Mesodermal cell (in vitro differentiated cells): ENCODE data around the gene CTSW. TPM values are rescaled to one million over a fixed set of nuclear protein-coding genes. Genes with fewer than 3 reads are reported as not detected.
"Not testable (repeated sequence)": the region's sequence is repeated elsewhere in the genome, so short reads cannot be mapped to it uniquely, and the experiment has no call there.

ENCODE experiments used
- H3K27ac ChIP-seq: 2 replicates; pipeline ENCODE4 v1.7.0; 2013; ENCODE audit warnings: mild to moderate bottlenecking, low read depth, low read length, moderate library complexity; ENCODE audit not compliant: severe bottlenecking
- H3K36me3 ChIP-seq: 2 replicates; pipeline ENCODE4 v1.7.1; 2013; ENCODE audit warnings: mild to moderate bottlenecking, low read length, moderate library complexity; ENCODE audit not compliant: control insufficient read depth, insufficient read depth
- H3K4me1 ChIP-seq: one replicate; pipeline ENCODE4 v1.7.1; 2013; ENCODE audit warnings: mild to moderate bottlenecking, low read length; ENCODE audit not compliant: insufficient read depth, control insufficient read depth, poor library complexity, severe bottlenecking
- H3K4me3 ChIP-seq: 2 replicates; pipeline ENCODE4 v1.7.0; 2013; ENCODE audit warnings: low read length, control low read depth, mild to moderate bottlenecking; ENCODE audit not compliant: insufficient read depth, poor library complexity, severe bottlenecking; ENCODE audit errors: extremely low read depth
- H3K9me3 ChIP-seq: 2 replicates; pipeline ENCODE4 v1.7.1; 2013; ENCODE audit warnings: mild to moderate bottlenecking, low read length, moderate library complexity; ENCODE audit not compliant: control insufficient read depth
- WGBS, 2 experiments: methylation state at CpG; one replicate each; pipeline ENCODE4 v1.1.5; 2013; ENCODE audit warnings: missing lambda C conversion rate in 2 of 2; ENCODE audit not compliant: insufficient coverage in 2 of 2; 5-methylcytosine and 5-hydroxymethylcytosine counted together
- polyA plus RNA-seq, 2 experiments: library from polyadenylated mRNA; stranded (reverse); fragments of 50-300 nt; gene quantifications; one replicate each; pipeline ENCODE4 v1.2.3, GENCODE V29; 2013

CTSW gene, protein sequence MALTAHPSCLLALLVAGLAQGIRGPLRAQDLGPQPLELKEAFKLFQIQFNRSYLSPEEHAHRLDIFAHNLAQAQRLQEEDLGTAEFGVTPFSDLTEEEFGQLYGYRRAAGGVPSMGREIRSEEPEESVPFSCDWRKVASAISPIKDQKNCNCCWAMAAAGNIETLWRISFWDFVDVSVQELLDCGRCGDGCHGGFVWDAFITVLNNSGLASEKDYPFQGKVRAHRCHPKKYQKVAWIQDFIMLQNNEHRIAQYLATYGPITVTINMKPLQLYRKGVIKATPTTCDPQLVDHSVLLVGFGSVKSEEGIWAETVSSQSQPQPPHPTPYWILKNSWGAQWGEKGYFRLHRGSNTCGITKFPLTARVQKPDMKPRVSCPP
- not detected for polyA plus RNA-seq (2013, experiment 1 of 2)
- polyA plus RNA-seq (2013, experiment 2 of 2), result not detected

GRCh38 chr11:65879617-65880016 is at the start of gene CTSW:
CTSW (plus strand) TSS chr11:65879837; CDS start chr11:65879855, 18 bp downstream.
- peaks cover 31% of the 10 kb centered on the region for H3K36me3 ChIP-seq
- no peak within 1 kb of the TSS for H3K27ac ChIP-seq
- no peaks in the 10 kb centered on the region for H3K4me1 ChIP-seq
- 80 to 85% methylated on average over 7 of the region's 7 CpGs for WGBS, 2 experiments
- no peak within 1 kb of the TSS for H3K4me3 ChIP-seq
- H3K9me3 ChIP-seq, result no peaks in the 10 kb centered on the region

DNA sequence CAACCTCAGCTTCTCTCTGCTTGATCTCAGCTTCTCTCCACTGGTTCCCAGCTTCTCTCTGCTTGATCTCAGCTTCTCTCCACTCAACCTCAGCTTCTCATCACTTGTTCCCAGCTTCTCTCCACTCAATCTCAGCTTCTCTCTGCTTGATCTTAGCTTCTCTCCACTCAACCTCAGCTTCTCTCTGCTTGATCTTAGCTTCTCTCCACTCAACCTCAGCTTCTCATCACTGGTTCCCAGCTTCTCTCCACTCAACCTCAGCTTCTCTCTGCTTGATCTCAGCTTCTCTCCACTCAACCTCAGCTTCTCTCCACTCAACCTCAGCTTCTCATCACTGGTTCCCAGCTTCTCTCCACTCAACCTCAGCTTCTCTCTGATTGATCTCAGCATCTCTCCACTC is 47.4 kb upstream of the CTSW start:
- not testable (repeated sequence) for H3K4me1 ChIP-seq, H3K9me3 ChIP-seq, H3K27ac ChIP-seq, H3K4me3 ChIP-seq, H3K36me3 ChIP-seq

DNA sequence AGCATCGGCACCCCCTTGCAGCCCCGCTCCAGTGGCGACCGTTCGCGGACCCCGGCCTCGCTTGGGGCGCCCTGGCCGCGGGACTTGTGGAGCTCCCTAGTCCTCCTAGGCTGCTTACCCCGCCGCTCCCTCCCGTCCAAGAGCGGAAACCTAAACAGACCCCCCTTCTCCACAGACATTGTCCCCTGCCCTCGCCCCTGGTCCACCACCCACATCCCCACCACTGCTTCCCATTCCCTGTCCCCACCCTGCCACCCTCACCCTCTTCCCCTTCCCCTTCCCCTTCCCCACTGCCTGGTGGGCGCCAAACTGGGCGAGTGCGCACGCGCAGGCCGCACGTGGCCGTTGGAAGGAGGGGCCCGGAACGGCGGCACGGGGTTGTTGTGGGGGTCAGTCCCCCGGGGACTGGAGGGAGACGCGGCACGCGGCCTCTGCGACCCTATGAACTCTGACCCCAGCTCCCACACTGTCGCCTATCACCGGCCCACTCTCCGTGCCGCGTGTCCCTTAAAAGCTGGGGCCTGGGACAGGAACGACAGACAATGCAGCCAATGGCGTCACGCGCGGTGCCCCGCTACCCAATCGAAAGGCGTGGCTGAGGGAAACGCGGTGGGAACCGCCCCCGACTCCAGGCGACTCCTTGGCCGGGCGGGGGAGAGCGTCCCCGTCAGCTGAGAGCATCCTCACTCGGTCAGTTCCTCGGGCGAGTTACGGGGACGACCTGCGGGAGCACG is 46.2 kb upstream of the CTSW start, which contains the start of gene SNX32:
TSS of gene SNX32 (plus strand) at position 667 of the 734 bp plus-strand sequence. CDS start 103 bp downstream, outside the sequence.
- peak within 1 kb of the TSS; percentile 53 for H3K4me3 ChIP-seq
- WGBS, 2 experiments, result 5% methylated on average over 50 of the region's 63 CpGs
- H3K27ac ChIP-seq, result peak within 1 kb of the TSS; percentile 59
- no peaks in the 10 kb centered on the region for H3K36me3 ChIP-seq
- peaks cover 4% of the 10 kb centered on the region for H3K4me1 ChIP-seq
- no peaks in the 10 kb centered on the region for H3K9me3 ChIP-seq

DNA sequence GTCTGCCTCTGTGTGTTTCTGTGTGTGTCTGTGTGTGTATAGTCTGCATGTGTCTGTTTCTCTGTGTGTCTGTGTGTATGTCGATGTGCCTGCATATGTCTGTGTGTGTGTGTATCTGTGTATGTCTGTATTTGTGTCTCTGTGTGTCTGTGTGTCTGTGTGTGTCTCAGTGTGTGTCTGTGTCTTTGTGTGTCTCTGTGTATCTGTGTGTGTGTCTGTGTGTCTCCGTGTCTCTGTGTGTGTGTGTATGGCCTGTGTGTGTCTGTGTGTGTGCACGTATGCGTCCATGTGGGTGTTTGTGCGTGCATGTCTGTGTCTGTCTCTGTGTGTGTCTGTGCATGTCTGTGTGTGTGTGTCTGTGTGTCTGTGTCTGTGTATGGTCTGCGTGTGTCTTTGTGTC is 45.4 kb upstream of the CTSW start:
- Histone ChIP-seq H3K9me3 (no peaks in the 10 kb centered on the region), H3K27ac (no peak overlapping the region), H3K4me1 (peaks cover 4% of the 10 kb centered on the region), H3K36me3 (no peaks in the 10 kb centered on the region), H3K4me3 (peak overlapping the region; percentile 53)
- 58 to 66% methylated on average over 6 of the region's 6 CpGs for WGBS, 2 experiments

DNA sequence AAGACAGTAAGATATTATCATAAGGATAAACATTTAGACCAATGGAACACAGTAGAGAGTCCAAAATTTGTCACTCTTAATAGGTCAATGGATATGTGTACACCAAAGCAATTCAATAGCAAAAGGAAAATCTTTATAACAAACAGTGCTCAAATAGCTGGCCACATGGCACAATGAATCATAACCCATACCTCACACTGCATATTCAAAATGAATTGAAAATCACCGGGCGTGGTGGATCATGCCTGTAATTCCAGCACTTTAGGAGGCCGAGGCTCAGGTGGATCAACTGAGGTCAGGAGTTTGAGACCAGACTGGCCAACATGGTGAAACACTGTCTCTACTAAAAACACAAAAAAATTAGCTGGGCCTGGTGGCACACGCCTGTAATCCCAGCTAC is 37.5 kb upstream of the CTSW start:
- Histone ChIP-seq H3K9me3 (no peaks in the 10 kb centered on the region), H3K36me3 (no peaks in the 10 kb centered on the region), H3K27ac (no peak overlapping the region), H3K4me1 (no peaks in the 10 kb centered on the region), H3K4me3 (no peak overlapping the region)
- WGBS, 2 experiments, result 94 to 95% methylated on average over 4 of the region's 4 CpGs

DNA sequence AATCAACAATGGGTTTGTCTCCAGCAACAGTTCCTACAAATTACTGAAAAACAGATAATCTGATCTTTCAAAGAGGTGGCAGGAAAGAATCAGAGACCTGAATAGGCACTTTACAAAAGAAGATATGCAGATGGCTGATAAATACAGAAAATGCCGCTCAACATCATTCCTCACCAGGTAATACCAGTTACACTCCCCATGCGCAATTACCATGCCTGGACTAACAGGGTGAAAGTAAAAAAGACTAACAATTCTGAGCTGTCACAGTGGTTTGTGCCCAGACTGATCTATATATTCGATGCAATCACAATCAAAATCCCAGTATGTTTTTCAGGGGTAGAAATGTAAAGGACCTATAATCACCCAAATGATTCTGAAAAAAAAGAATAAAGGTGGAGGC is 35.8 kb upstream of the CTSW start:
- Histone ChIP-seq H3K36me3 (no peaks in the 10 kb centered on the region), H3K4me1 (no peaks in the 10 kb centered on the region), H3K9me3 (no peaks in the 10 kb centered on the region), H3K27ac (no peak overlapping the region), H3K4me3 (no peak overlapping the region)
- no CpG with 5 or more reads among the region's 3 CpGs for WGBS, 2 experiments

DNA sequence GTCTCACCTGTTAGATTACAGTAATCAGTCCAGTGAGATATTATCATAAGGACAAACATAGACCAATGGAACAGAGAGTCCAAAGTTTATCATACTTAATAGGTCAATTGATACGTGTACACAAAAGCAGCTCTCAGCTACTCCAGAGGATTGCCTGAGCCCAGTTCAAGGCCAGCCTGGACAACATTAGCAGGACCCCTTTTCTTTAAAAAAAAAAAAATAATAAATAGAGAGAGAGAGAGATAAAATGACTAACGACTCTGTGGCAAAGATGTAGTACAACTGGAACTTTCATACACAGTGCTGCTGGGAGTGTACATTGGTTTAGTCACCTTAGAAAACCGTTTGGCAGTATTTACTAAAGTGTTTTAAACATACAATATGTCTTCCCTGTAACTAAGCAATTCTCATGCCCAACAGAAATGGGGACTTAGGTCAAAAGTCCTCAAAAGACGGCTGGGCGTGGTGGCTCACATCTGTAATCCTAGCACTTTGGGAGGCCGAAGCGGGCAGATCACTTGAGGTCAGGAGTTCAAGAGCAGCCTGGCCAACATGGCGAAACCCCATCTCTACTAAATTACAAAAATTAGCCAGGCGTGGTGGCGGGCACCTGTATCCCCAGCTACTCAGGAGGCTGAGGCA is 35.3 kb upstream of the CTSW start:
- 97 to 98% methylated on average over 5 to 8 of the region's 10 CpGs for WGBS, 2 experiments
- no peak overlapping the region for H3K27ac ChIP-seq
- no peaks in the 10 kb centered on the region for H3K4me1 ChIP-seq
- H3K9me3 ChIP-seq, result no peaks in the 10 kb centered on the region
- no peak overlapping the region for H3K4me3 ChIP-seq
- no peaks in the 10 kb centered on the region for H3K36me3 ChIP-seq

- no peak overlapping the region for H3K27ac ChIP-seq
- H3K4me3 ChIP-seq, result no peak overlapping the region
- H3K4me1 ChIP-seq, result no peaks in the 10 kb centered on the region
- WGBS, 2 experiments, result 90 to 97% methylated on average over 3 of the region's 3 CpGs
- no peaks in the 10 kb centered on the region for H3K9me3 ChIP-seq
- H3K36me3 ChIP-seq, result peaks cover 18% of the 10 kb centered on the region
These were observed 31.9 kb upstream of the CTSW start for GRCh38 chr11:65847746-65848145.

DNA sequence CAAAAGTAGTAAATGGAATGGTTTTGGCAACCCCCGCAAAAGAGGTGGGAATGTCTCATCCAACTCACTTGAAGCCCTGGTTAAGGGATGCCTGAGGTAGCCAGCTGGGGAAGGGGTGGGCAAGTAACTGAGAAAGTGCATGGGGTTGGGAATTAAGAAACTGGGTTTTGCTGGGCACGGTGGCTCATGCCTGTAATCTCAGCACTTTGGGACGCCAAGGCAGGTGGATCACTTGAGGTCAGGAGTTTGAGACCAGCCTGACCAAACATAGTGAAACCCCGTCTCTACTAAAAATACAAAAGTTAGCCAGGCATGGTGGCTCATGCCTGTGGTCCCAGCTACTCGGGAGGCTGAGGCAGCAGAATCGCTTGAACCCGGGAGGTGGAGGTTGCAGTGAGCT is 30.9 kb upstream of the CTSW start:
- H3K4me3 ChIP-seq, H3K4me1 ChIP-seq, H3K27ac ChIP-seq, H3K9me3 ChIP-seq: not testable (repeated sequence)
- 74 to 77% methylated on average over 7 of the region's 7 CpGs for WGBS, 2 experiments
- peaks cover 27% of the 10 kb centered on the region for H3K36me3 ChIP-seq

DNA sequence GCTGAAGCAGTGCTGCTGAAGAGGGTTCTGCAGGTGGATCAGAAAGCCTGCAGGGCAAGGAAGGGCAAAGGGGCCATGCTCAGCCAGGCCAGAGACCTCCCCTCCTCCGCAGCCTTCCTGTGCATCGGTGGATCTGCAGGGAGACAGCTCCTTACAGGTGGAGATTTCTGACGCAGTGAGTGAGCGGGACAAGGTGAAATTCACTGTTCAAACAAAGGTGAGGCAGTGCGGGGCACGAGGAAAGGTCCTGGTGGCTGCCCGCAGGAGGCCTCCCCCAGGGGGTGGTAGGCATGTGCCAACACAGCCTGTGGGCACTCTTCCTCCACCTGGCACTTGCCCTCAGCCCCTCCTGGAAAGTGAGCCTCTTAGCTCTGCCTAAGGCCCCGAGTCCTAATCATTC is 30.3 kb upstream of the CTSW start:
- H3K4me3 ChIP-seq, result no peak overlapping the region

More for the DNA sequence above, 30.3 kb upstream of the CTSW start:
- no peak overlapping the region for H3K27ac ChIP-seq
- no peaks in the 10 kb centered on the region for H3K9me3 ChIP-seq
- H3K4me1 ChIP-seq, result no peaks in the 10 kb centered on the region
- 83% methylated on average over 7 of the region's 8 CpGs for WGBS, 2 experiments
- H3K36me3 ChIP-seq, result peaks cover 34% of the 10 kb centered on the region
